Gastroesophageal sphincter (tissue), 4 donors: ENCODE results near the gene RNF32. TPM values are rescaled to one million over a fixed set of nuclear protein-coding genes. Genes with fewer than 3 reads are reported as not detected.

Experiments used
- ATAC-seq: fragments of 150-250 bp; one replicate; pipeline ENCODE4 v1.9.1; 2016; ENCODE audit warnings: mild to moderate bottlenecking, moderate library complexity
- H3K27ac ChIP-seq, 4 donors: fragments of 200-600 bp; sonication (generic) in 3 of 4; 1 replicate in 3 of 4; 2 replicates in 1 of 4; pipeline ENCODE4 v1.5.1; 2016 to 2019
- H3K27me3 ChIP-seq: fragments of 200-600 bp; sonication (generic); one replicate; pipeline ENCODE4 v1.5.1; 2019
- H3K36me3 ChIP-seq, 2 donors: fragments of 200-600 bp; sonication (generic); one replicate each; pipeline ENCODE4 v1.5.1; 2019; ENCODE audit warnings: control low read depth in 1 of 2
- H3K4me1 ChIP-seq, 3 donors: fragments of 200-600 bp; sonication (generic); 1 replicate in 2 of 3; 2 replicates in 1 of 3; pipeline ENCODE4 v1.5.1; 2016 to 2019; ENCODE audit warnings: control low read depth in 2 of 3
- H3K4me3 ChIP-seq, 2 donors: fragments of 200-600 bp; sonication (generic); one replicate each; pipeline ENCODE4 v1.5.1; 2019; ENCODE audit warnings: mild to moderate bottlenecking in 1 of 2, moderate library complexity in 1 of 2
- H3K9me3 ChIP-seq, 3 donors: fragments of 200-600 bp; sonication (generic); one replicate each; pipeline ENCODE4 v1.5.1; 2017 to 2019; ENCODE audit warnings: control low read depth in 2 of 3
- EP300 ChIP-seq: sonication (generic); formaldehyde crosslinking; IDR thresholded peaks from one replicate; pipeline ENCODE4 v1.6.1; 2017; ENCODE audit warnings: antibody characterized with exemption, mild to moderate bottlenecking
- POLR2A ChIP-seq, 2 donors: fragments of 450-650 bp; IDR thresholded peaks; one replicate each; pipeline ENCODE4 v1.6.1; 2017; ENCODE audit warnings: antibody characterized with exemption in 2 of 2, mild to moderate bottlenecking in 2 of 2, moderate library complexity in 1 of 2
- POLR2AphosphoS5 ChIP-seq: sonication (generic); formaldehyde crosslinking; IDR thresholded peaks from one replicate; pipeline ENCODE4 v1.6.1; 2017; ENCODE audit warnings: antibody characterized with exemption
- WGBS, 2 donors: methylation state at CpG; one replicate each; pipeline ENCODE4 v1.1.5; 2018; ENCODE audit warnings: low coverage in 1 of 2; 5-methylcytosine and 5-hydroxymethylcytosine counted together
- total RNA-seq, 4 donors: library from RNA; depleted of rRNA; stranded (reverse); fragments of >200 nt; gene quantifications; one replicate each; pipeline ENCODE4 v1.1.0, GENCODE V29; 2016
- TF ChIP-seq, protein P1 (sequence below), 4 experiments: fragments of 200-600 bp in 2 of 4; fragments of 450-650 bp in 2 of 4; sonication (generic) in 1 of 4; IDR thresholded peaks; one replicate each; pipeline ENCODE4 v1.5.1; 2017 to 2019; ENCODE audit warnings: antibody characterized with exemption in 4 of 4, mild to moderate bottlenecking in 2 of 4, moderate library complexity in 2 of 4

The RNF32 gene
- total RNA-seq, 4 donors from 2014 or later = 0.35 to 0.67 TPM; not detected in 2

DNA sequence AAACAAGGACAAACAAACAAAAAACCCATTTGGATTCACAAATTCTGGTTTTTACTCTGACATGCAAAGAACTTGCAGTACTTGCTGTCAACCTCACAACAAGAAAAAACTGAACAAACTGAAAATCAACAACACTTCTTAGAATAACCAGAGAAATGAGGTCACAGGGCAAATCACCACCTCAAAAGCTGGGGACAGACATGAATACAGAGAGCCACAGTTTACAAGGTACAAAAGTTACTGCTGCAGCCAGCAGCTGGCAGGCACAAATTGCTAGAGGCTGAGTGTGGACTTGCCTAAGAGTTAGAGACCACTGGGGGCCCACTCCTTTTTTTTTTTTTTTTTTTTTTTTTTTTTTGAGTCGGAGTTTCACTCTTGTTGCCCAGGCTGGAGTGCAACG lies 15.0 kb upstream of the RNF32 start:
- H3K9me3 ChIP-seq = peaks cover 0 to 38% (median 0%) of the 10 kb centered on the region in 3 donors
- TF ChIP-seq, protein P1, sequence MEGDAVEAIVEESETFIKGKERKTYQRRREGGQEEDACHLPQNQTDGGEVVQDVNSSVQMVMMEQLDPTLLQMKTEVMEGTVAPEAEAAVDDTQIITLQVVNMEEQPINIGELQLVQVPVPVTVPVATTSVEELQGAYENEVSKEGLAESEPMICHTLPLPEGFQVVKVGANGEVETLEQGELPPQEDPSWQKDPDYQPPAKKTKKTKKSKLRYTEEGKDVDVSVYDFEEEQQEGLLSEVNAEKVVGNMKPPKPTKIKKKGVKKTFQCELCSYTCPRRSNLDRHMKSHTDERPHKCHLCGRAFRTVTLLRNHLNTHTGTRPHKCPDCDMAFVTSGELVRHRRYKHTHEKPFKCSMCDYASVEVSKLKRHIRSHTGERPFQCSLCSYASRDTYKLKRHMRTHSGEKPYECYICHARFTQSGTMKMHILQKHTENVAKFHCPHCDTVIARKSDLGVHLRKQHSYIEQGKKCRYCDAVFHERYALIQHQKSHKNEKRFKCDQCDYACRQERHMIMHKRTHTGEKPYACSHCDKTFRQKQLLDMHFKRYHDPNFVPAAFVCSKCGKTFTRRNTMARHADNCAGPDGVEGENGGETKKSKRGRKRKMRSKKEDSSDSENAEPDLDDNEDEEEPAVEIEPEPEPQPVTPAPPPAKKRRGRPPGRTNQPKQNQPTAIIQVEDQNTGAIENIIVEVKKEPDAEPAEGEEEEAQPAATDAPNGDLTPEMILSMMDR (IDR thresholded peaks at IDR 0.05) = no peak
- no peak for TF ChIP-seq POLR2AphosphoS5
- TF ChIP-seq EP300 = no peak
- no peak for TF ChIP-seq POLR2A (IDR thresholded peaks at IDR 0.05)
- H3K27ac ChIP-seq = no peak overlapping the region
- H3K4me3 ChIP-seq = no peak overlapping the region
- no CpG with 5 or more reads among the region's 2 CpGs for WGBS, 2 donors
- H3K36me3 ChIP-seq = peaks cover 0 to 5% of the 10 kb centered on the region in 2 donors
- no peak for ATAC-seq
- H3K27me3 ChIP-seq = peaks cover 2% of the 10 kb centered on the region
- no peaks in the 10 kb centered on the region for H3K4me1 ChIP-seq

DNA sequence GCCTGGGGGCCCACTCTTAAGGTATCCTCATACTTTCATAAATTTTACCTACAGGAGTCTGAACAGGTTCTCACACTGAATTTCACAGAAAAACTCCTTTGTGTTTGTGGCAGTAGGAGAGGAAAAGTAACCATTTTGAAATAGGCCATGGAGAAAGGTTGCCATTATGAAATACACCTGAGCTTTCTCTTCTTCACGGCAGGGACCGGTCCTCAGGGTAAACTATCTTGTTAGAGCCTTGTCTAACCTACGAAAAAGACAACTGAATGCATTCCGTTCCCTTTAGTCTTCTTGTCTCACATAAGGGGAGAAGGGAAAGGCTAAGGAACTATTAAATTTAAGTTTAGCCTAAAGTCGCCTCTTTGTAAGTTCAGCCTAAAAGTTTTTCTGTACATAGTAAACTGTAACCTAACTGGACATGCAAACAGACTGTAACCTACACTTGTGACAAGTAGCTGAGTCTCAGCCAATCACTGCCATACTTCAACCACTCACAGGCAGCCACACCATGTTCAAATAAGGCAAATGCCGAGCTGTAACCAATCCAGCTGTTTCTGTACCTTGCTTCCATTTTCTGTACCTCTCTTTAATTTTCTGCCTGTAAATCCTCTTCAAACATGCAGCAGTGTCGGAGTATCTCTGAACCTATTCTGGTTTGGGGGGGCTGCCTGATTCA lies 14.2 kb upstream of the RNF32 start:
- Histone ChIP-seq H3K9me3 (peaks cover 0 to 33% (median 0%) of the 10 kb centered on the region in 3 donors), H3K4me1 (no peaks in the 10 kb centered on the region), H3K27ac (no peak overlapping the region), H3K27me3 (no peaks in the 10 kb centered on the region), H3K36me3 (peaks cover 0 to 5% of the 10 kb centered on the region in 2 donors), H3K4me3 (no peak overlapping the region)
- ATAC-seq = no peak
- WGBS, 2 donors = 89 to 93% methylated on average over 6 to 7 of the region's 7 CpGs
- TF ChIP-seq POLR2AphosphoS5 = no peak
- no peak for TF ChIP-seq POLR2A (IDR thresholded peaks at IDR 0.05)
- TF ChIP-seq, protein P1 (IDR thresholded peaks at IDR 0.05) = no peak
- TF ChIP-seq EP300 = no peak

DNA sequence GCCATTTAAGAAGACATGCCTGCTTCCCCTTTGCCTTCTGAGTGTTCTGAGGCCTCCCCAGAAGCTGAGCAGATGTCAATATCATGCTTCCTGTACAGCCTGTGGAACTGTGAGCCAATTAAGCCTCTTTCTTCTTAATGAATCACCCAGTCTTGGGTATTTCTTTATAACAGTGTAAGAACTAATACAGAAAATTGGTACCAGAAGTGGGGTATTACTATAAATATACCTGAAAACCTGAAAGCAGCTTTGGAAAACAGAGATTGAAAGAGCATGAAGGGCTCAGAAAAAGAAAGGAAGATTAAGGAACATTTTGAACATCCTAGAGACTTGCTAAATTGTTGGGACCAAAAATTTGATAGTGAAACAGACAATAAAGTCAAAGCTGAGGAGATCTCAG lies 12.0 kb upstream of the RNF32 start:
- H3K36me3 ChIP-seq = peaks cover 0 to 5% of the 10 kb centered on the region in 2 donors
- no peak overlapping the region for H3K27ac ChIP-seq
- H3K9me3 ChIP-seq = peaks cover 0 to 25% (median 0%) of the 10 kb centered on the region in 3 donors
- no peak for ATAC-seq
- TF ChIP-seq, protein P1 (IDR thresholded peaks at IDR 0.05) = no peak
- no peak for TF ChIP-seq POLR2A (IDR thresholded peaks at IDR 0.05)
- H3K4me3 ChIP-seq = no peak overlapping the region
- no peaks in the 10 kb centered on the region for H3K4me1 ChIP-seq
- H3K27me3 ChIP-seq = no peaks in the 10 kb centered on the region

DNA sequence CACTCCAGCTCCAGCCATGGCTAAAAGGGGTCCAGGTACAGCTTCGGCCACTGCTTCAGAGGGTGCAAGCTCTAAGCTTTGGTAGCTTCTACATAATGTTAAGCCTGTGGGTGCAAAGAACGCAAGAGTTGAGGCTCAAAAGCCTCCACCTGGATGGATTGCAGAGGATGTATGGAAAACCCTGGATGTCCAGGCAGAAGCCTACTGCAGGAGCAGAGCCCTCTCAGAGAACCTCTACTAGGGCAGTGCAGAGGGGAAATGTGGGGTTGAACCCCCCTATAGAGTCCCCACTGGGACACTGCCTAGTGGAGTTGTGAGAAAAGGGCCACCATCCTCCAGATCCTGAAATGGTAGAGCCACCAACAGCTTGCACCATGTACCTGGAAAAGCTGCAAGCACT lies 10.7 kb upstream of the RNF32 start:
- no peak for ATAC-seq
- H3K4me3 ChIP-seq = no peak overlapping the region

More for the DNA sequence above, 10.7 kb upstream of the RNF32 start:
- H3K9me3 ChIP-seq = peaks cover 0 to 25% (median 0%) of the 10 kb centered on the region in 3 donors
- no peaks in the 10 kb centered on the region for H3K4me1 ChIP-seq
- H3K36me3 ChIP-seq = peaks cover 0 to 5% of the 10 kb centered on the region in 2 donors
- TF ChIP-seq POLR2A (IDR thresholded peaks at IDR 0.05) (no peak), EP300 (no peak), POLR2AphosphoS5 (no peak)
- TF ChIP-seq, protein P1 (IDR thresholded peaks at IDR 0.05) = no peak
- H3K27me3 ChIP-seq = no peaks in the 10 kb centered on the region
- no CpG with 5 or more reads among the region's 2 CpGs for WGBS, 2 donors
- no peak overlapping the region for H3K27ac ChIP-seq
